Left colon (tissue), 2 donors: ENCODE results near the gene MTHFD1. TPM values are rescaled to one million over a fixed set of nuclear protein-coding genes. Genes with fewer than 3 reads are reported as not detected.
A peak's percentile ranks its signal among the peaks of the same experiment; 100 is the strongest.

ENCODE experiments used
- ATAC-seq: fragments of 200-7000 bp; cut with Tn5 transposase; one replicate; pipeline ENCODE4 v1.9.1; 2020; ENCODE audit warnings: mild to moderate bottlenecking, moderate library complexity
- DNase-seq, 2 donors: peaks; one replicate each; pipeline ENCODE4 v3.0.0-alpha.2; 2020
- intact Hi-C, 2 donors: fragments of 100-400 bp; cut with DNase I in 1 of 2; cut with micrococcal nuclease in 1 of 2; formaldehyde crosslinking; loops; one replicate each; pipeline versions ENCODE4 v1.11.2 to v1.14.0; 2022; cut with DNase I, micrococcal nuclease
- total RNA-seq, 2 donors: library from RNA; stranded (reverse); fragmentation: NEBNext Ultra II Directional; extraction: Animal tissue kit (Norgen Biotek cat#: 25700); gene quantifications; one replicate each; pipeline ENCODE4 v1.2.1, GENCODE V29; 2021
- donor health status: DM: no; HTN: no; CAD: no.
- donor health status: DM: yes; HTN: yes; CAD: no.

Gene MTHFD1
- total RNA-seq, 2 donors from 2014 or later = 31.2 to 53.3 TPM

- intact Hi-C loops = no loop called here
- no peak for DNase-seq
- no peak for ATAC-seq
Observed at GRCh38 chr14:64440494-64440893, 52.3 kb downstream of the MTHFD1 start.

DNA sequence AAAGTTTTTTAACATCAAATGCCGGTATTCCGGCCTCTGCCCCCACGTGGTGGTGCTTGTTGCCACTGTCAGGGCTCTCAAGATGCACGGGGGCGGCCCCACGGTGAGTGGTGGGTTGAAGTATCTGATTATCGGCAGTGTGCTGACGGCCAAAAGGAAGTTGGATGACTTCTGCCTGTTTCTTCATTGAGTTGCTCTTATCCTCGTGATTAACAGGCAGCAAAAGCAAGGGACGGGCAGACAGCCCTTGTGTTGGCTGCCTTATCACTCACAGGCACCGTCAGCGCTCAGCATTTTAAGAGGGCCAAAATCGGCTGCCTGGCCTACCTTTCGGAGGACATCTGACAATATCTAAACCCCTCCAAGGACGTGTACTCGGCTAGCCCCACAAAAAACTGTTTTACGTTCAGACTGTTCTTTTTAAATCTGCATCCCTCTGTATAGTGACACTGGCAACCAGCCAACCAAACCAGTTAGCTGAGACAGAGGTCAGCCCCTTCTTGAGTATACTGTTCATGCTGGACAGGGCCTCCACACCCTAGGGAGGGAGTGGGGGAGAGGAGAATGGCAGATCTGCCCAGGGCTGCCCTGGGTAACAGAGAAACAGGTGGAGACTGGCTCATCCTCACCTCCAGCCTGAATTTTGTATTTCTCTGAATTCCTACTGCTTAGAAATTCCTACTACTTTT, 54.3 kb downstream of the MTHFD1 start:
- ATAC-seq (no peak), DNase-seq (no peak)
- intact Hi-C loops = no loop called here

GRCh38 chr14:64444140-64444539, 56.0 kb downstream of the MTHFD1 start:
- ATAC-seq (no peak), DNase-seq (no peak)
- intact Hi-C loops = no loop called here

DNA sequence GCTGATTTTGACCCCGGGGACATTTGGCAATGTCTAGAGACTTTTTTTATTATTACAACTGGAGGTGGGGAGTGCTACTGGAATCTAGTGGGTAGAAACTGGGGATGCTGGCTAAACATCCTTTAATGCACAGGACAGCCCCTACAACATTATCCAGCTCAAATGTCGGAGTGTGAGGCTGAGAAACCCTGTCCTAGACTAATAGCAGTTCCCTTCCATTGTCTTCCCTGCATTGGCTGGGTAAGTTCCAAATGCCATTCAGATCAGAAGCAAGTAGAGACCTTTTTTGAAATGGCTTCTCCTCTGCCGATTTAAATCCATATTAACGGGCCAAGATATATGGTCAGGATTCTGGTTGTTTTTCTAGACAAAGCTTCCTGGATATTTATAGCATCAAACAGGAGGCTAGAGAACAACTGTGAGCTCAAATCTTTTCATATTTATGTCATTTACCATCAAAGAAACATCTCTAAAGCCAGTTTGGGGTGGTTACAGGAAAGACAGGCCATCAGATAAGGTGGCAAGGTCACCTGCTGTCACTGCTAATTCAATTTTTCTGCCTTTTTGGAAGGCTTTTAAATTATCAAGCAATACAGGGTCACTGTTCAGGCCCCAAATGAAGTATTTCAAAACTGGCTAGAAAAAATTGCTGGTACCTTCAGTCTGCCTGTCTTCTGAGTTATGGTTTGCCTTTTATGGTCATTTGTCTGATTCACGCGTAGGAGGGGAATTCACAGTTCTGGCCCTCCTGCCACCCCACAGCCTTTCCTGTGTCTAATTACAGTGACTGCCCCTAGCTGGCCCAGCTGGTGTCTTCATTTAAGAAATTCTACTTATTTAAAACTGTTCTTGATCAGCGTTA, 57.1 kb downstream of the MTHFD1 start:
- intact Hi-C loops = no loop called here
- DNase-seq = peak in 1 of 2 donors; percentile 20
- ATAC-seq = peak; percentile 21

DNA sequence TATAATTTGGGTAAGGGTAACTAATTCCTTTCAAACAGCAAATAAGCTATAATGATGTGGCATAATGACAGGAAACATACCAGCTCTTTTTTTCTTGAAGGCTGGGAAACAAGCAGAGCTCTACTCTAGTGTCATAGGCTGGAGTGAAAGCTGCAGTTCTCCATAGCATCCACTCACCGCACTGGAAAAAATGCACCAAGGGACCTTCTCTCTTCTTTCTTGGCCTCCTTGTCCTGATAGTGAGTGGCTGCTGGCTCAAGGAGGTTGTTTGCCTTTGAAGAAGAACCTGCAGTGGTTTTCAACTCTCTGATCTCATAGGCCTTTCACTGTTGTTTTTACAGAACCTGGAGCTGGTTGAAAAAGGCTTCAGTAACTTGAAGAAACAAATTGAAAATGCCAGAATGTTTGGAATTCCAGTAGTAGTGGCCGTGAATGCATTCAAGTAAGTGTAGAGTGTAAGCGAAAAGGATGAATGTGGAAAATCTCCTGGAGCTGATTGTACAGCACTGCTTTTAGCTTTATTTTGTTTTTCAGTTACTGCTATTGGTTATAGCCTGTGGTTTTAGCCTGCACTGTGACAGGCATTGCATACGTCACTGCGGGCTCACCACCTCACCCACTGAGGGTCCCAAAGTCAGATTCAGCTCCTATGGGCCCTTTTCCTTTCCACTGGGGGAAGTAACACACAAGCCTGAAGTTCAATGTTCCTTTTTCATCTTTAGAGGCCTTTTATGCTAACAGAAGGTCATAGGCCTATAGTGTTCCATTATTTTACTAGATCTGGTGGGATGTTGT, 59.9 kb downstream of the MTHFD1 start:
- ATAC-seq = no peak
- no peak for DNase-seq

DNA sequence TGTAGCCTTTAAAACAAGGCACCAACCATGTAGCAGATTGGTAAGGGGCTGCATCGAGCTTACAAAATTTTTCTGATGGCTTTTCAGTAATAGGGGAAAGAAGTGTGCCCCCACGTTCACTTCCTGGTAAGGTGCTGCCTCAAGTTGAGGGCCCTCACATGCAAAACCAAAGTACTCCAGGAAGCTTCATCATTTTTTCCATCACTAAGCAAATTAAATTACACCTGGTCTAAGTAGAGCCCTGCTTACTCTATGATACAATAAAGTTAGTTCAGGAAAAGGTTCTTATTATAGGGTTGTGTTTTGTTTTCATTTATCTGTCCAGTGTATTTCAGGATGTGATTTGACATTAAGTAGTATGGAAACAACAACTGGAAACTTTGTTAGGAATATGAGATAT, 62.1 kb downstream of the MTHFD1 start:
- intact Hi-C loops = no loop called here
- no peak for ATAC-seq
- DNase-seq = no peak

More for the DNA sequence above, 59.9 kb downstream of the MTHFD1 start:
- intact Hi-C loops = no loop called here

DNA sequence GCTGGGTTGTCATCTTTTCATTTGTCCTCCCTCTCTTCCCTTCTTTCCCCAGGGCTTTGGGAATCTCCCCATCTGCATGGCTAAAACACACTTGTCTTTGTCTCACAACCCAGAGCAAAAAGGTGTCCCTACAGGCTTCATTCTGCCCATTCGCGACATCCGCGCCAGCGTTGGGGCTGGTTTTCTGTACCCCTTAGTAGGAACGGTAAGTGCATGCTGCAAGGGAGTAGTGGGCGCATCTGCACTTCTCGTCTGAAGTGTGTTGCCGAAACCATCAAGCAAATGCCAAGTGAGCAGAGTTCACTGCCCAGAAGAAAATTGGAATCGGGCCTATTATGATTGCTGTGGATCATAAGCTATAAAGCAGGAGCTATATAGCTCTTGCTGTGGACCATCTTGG, 66.5 kb downstream of the MTHFD1 start:
- no peak for DNase-seq
- ATAC-seq = no peak
- intact Hi-C loops = no loop called here

GRCh38 chr14:64459405-64460136, 71.4 kb downstream of the MTHFD1 start:
- peak; percentile 56 for ATAC-seq
- intact Hi-C loops = no loop called here

DNA sequence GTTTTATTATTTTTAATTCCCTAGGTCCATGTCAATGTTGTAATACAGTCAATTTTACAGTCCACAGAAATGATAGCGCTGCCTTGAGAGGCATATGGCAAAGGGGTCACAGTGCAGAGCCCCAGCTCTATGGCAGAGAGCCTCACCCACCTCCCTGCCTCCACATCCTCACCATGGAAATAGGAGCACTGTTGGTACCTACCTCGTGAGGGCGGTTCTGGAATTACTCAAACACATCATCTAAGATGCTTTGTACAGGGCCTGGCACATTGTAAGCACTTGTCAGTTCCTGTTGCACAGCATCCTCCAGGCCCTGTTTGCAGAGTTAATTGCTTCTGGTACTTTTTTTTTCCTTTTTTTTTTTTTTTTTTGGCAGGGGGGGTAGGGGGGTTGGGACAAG, 73.1 kb downstream of the MTHFD1 start:
- ATAC-seq = no peak
- DNase-seq = no peak
- intact Hi-C loops = no loop called here

More at GRCh38 chr14:64459405-64460136, 71.4 kb downstream of the MTHFD1 start:
- DNase-seq = no peak

DNA sequence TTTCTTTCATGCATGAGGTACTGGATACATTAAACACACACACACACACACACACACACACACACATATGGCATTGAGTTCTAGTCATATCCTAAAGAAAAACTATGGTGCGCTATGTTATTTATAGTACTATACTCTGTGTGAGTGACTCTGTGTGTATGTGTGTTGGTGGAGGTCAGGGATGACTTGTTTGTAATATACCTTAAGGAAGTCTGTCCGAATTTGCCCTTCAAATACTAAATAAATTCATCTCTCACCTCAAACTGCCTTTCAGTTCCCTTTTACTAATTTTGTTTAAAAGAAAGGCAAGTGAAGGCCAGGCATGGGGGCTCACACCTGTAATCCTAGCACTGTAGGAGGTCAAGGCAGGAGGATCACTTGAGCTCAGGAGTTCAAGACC, 75.0 kb downstream of the MTHFD1 start:
- ATAC-seq (no peak), DNase-seq (no peak)
- intact Hi-C loops = no loop called here

DNA sequence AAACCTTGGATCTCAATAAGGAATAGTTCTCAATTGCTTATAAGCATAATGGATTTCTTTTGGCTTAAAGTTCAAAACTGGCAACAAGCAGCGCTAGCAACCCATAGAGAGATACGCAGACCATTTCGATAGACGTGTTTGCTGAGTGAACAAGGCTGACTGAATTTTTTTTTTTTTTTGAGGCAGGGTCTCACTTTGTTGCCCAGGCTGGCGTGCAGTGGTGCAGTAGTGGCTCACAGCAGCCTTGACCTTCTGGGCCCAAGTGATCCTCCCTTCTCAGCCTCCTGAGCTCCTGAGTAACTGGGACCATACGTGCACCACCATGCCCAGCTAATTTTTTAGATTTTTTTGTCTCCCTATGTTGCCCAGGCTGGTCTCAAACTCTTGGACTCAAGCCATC, 75.7 kb downstream of the MTHFD1 start:
- DNase-seq (no peak), ATAC-seq (no peak)
- intact Hi-C loops = no loop called here

DNA sequence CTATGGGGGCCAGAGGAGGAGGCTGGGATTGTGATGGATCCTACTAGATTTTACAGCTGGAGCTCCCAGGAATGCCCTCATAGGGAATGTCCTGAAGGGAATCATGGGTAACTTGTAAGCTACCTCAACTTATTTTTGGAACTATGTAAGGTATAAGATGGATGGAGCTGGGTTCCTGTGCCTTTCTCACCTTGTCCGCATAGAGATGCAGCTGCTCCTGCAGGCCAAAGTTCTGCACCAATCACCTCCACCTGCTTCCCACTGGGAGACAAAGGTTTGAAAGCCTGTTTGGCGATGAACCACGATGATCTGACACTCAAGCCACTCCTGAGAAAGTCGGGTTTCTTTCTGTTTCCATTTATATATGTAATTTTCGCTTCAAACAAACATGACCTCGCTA, 76.5 kb downstream of the MTHFD1 start:
- intact Hi-C loops = no loop called here
- DNase-seq (no peak), ATAC-seq (peak; percentile 31)

DNA sequence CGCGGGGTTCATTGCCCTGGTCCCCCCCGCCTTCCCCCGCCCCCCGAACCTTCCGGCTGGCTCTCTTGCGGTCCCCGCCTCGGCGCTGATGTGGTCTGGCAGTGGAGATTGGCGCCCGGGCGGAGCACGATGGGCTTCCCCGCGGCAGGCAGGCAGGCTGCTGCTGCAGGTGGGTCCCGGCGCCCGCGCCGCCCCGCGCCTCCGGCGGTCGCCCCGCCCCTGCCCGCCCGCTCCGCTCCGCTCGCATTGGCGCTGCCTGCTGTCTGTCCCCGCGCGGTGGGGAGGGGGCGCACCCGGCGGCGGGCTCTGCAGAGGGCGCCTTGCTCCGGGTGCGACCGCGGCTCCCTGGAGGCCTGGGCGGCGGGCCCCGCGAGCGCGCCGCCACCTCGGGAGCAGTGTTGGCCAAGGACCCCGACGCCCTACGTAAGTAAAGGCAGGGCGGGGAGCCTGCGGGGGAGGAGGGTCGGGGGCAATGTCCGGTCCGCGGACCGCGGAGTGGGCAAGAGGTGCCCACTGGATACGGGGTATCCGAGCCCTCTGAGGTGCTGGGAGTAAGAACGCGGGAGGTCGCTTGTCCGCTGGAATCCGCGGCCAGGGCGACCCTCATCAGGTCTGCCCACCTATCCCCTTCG, 77.2 kb downstream of the MTHFD1 start, which contains the start of gene AKAP5:
Gene AKAP5, plus strand, starts transcription at position 309 of the 632 bp plus-strand sequence. CDS start 2,896 bp downstream, outside the sequence.
- ATAC-seq (peak; percentile 79), DNase-seq (peak; percentile 61 to 74)
- intact Hi-C loops = no loop called here

GRCh38 chr14:64465831-64466554, 77.8 kb downstream of the MTHFD1 start:
- DNase-seq (peak in 1 of 2 donors; percentile 24), ATAC-seq (peak; percentile 29)
- intact Hi-C loops = no loop called here

- intact Hi-C loops = no loop called here
- ATAC-seq (no peak), DNase-seq (no peak)
Observed at GRCh38 chr14:64467101-64467500, 78.9 kb downstream of the MTHFD1 start.

GRCh38 chr14:64467566-64467965, 79.4 kb downstream of the MTHFD1 start:
- DNase-seq = no peak
- peak; percentile 28 for ATAC-seq
- intact Hi-C loops = no loop called here

- DNase-seq = no peak
- intact Hi-C loops = no loop called here
- ATAC-seq = no peak
Observed at GRCh38 chr14:64468451-64468850, 80.3 kb downstream of the MTHFD1 start.

- ATAC-seq = no peak
- intact Hi-C loops = no loop called here
Observed at GRCh38 chr14:64474041-64474440, 85.9 kb downstream of the MTHFD1 start.

More at GRCh38 chr14:64474041-64474440, 85.9 kb downstream of the MTHFD1 start:
- DNase-seq = no peak
